HEK293T (cell line): ENCODE results near the gene AURKA.
"Not testable (repeated sequence)": the region's sequence is repeated elsewhere in the genome, so short reads cannot be mapped to it uniquely, and the experiment has no call there.

Experiments
- CTCF ChIA-PET: fragments of 350-600 bp; formaldehyde crosslinking; extraction: SDS; loops from one replicate; lab custom pipeline; 2021; ENCODE audit warnings: antibody characterized with exemption, inconsistent platforms; lab: Yijun Ruan, JAX
- POLR2A ChIA-PET: fragments of 350-600 bp; formaldehyde crosslinking; extraction: SDS; loops from one replicate; lab custom pipeline; 2020; ENCODE audit warnings: antibody characterized with exemption, inconsistent platforms; lab: Yijun Ruan, JAX
- DNase-seq: peaks from one replicate; pipeline ENCODE4 v3.0.0; 2012; ENCODE audit warnings: mixed read lengths; ENCODE audit errors: extremely low spot score
- ARNT ChIP-seq: fragments of 450-650 bp; IDR thresholded peaks from 2 replicates; pipeline ENCODE4 v1.6.1; 2017; ENCODE audit warnings: mild to moderate bottlenecking
- BHLHE40 ChIP-seq: fragments of 450-650 bp; IDR thresholded peaks from 2 replicates; pipeline ENCODE4 v1.6.1; 2016; ENCODE audit warnings: mild to moderate bottlenecking, moderate library complexity, borderline replicate concordance
- CTBP1 ChIP-seq: fragments of 450-650 bp; IDR thresholded peaks from 2 replicates; pipeline ENCODE4 v1.6.1; 2016; ENCODE audit warnings: borderline replicate concordance
- ELF4 ChIP-seq: fragments of 450-650 bp; IDR thresholded peaks from 2 replicates; pipeline ENCODE4 v1.6.1; 2017; ENCODE audit warnings: antibody characterized with exemption
- FOXA1 ChIP-seq: fragments of 450-650 bp; IDR thresholded peaks from 2 replicates; pipeline ENCODE4 v1.6.1; 2016; ENCODE audit warnings: mild to moderate bottlenecking
- FOXK2 ChIP-seq: fragments of 450-650 bp; IDR thresholded peaks from 2 replicates; pipeline ENCODE4 v1.6.1; 2016; ENCODE audit warnings: mild to moderate bottlenecking
- FOXM1 ChIP-seq: fragments of 450-650 bp; IDR thresholded peaks from 2 replicates; pipeline ENCODE4 v1.6.1; 2017; ENCODE audit warnings: mild to moderate bottlenecking, borderline replicate concordance
- HDGF ChIP-seq: fragments of 450-650 bp; IDR thresholded peaks from 2 replicates; pipeline ENCODE4 v1.6.1; 2017; ENCODE audit warnings: antibody characterized with exemption, borderline replicate concordance
- L3MBTL2 ChIP-seq: fragments of 450-650 bp; conservative IDR thresholded peaks from 2 replicates; pipeline ENCODE4 v1.6.1; 2016; ENCODE audit warnings: mild to moderate bottlenecking
- LEF1 ChIP-seq: fragments of 450-650 bp; IDR thresholded peaks from 2 replicates; pipeline ENCODE4 v1.6.1; 2017; ENCODE audit warnings: mild to moderate bottlenecking, borderline replicate concordance
- NFRKB ChIP-seq: fragments of 450-650 bp; IDR thresholded peaks from 2 replicates; pipeline ENCODE4 v1.6.1; 2016; ENCODE audit warnings: mild to moderate bottlenecking, moderate library complexity
- SP1 ChIP-seq: fragments of 450-650 bp; IDR thresholded peaks from 2 replicates; pipeline ENCODE4 v1.6.1; 2017
- SUZ12 ChIP-seq: fragments of 450-650 bp; IDR thresholded peaks from 2 replicates; pipeline ENCODE4 v1.6.1; 2016; ENCODE audit warnings: mild to moderate bottlenecking
- TARDBP ChIP-seq: fragments of 450-650 bp; IDR thresholded peaks from 2 replicates; pipeline ENCODE4 v1.6.1; 2016
- ZNF384 ChIP-seq: fragments of 450-650 bp; IDR thresholded peaks from 2 replicates; pipeline ENCODE4 v1.6.1; 2016
- TF ChIP-seq, protein P1 (sequence below): fragments of 450-650 bp; IDR thresholded peaks from 2 replicates; pipeline ENCODE4 v1.6.1; 2016

AURKA gene

DNA sequence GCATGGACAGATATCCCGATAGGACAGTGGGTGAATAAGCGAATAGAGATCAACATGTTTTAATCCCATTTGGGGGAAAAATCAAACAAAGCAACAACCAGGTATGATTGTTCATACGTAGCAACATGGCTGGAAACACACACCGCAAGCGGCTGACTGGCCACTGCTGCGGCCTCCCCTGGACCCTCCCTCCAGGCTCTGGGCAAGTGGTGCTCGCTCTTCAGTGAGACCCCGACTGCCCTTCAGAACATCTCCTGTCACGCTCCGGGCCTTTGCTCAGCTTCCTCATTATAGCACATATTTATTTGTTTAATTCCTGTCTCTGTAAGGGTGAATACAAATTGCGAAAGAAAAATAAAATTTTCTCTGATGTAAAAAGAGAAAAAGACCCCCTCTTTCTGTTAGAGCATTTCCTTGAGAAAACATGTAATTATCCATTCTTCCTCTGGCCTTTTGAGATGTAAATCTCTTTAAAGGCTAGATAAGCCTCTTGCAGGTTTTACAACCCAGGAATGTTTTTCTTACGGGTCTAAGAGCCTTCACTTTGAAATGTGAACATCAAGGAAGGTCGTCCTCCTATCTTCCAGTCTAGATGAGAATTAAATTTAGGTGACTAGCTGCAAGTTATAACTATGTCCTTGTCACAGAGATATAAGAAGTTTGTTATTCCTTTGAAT, 44.2 kb downstream of the AURKA start:
- no peak for DNase-seq
- CTCF ChIA-PET = no interaction called here
- no peak for TF ChIP-seq BHLHE40
- no peak for TF ChIP-seq LEF1
- TF ChIP-seq L3MBTL2 = no peak
- TF ChIP-seq TARDBP = no peak
- no peak for TF ChIP-seq HDGF
- no peak for TF ChIP-seq NFRKB
- TF ChIP-seq FOXM1 = no peak
- no peak for TF ChIP-seq CTBP1
- TF ChIP-seq ELF4 = no peak
- TF ChIP-seq ARNT = no peak
- no peak for TF ChIP-seq FOXK2
- TF ChIP-seq SUZ12 = no peak
- no peak for TF ChIP-seq ZNF384
- TF ChIP-seq FOXA1 = no peak
- TF ChIP-seq, protein P1, sequence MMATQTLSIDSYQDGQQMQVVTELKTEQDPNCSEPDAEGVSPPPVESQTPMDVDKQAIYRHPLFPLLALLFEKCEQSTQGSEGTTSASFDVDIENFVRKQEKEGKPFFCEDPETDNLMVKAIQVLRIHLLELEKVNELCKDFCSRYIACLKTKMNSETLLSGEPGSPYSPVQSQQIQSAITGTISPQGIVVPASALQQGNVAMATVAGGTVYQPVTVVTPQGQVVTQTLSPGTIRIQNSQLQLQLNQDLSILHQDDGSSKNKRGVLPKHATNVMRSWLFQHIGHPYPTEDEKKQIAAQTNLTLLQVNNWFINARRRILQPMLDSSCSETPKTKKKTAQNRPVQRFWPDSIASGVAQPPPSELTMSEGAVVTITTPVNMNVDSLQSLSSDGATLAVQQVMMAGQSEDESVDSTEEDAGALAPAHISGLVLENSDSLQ = no peak
- TF ChIP-seq SP1 = no peak
- POLR2A ChIA-PET = no interaction called here

DNA sequence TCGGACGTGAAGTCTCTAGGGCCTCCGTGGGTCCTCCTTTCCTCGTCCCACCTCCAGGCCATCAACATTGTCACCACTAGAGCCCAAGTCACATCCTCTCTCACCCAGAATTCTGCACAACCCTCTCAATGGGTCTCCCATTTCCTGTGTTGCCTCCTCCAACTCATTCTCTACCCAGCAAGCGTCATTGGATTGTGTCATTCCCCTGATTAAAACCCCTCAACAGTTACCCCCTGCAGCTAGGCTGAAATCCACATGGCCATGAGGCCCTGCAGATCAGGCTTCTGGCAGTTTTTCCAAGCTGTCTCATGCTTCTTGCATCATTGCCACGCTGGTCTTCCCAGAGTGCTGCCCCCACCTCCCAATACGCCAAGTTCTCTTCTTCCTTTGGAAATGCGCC, 46.1 kb downstream of the AURKA start:
- ChIA-PET CTCF (no interaction called here), POLR2A (no interaction called here)
- no peak for TF ChIP-seq NFRKB
- TF ChIP-seq FOXK2 = no peak
- TF ChIP-seq CTBP1 = no peak
- no peak for TF ChIP-seq TARDBP
- no peak for TF ChIP-seq BHLHE40
- no peak for TF ChIP-seq HDGF
- no peak for TF ChIP-seq SUZ12
- no peak for TF ChIP-seq L3MBTL2
- TF ChIP-seq, protein P1 = no peak
- no peak for DNase-seq

DNA sequence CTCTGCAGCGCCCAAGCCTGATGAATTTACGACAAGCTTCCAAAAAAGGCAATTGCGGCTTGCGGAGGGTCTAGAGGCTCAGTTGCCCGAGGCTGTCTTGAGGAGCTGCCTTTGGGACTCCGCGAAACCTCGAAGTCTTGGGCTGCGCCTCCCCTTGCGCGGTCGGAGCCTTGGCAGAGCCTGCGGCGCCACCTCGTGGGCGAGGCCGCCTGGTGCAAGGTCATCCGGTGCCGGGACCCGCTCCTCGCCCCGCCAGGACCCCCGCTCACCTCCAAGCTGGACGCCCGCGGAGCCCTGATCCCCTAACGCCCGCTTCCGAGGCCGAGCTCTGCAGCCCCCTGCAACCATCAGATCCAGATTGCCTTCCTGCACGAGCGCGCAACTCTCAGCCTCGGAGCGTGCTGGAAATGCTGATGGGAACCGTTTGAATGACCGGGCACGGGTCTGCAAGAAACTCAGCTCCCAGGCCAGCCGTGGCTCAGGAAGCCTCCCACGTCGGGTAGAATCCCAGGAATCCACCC, 48.1 kb downstream of the AURKA start:
- CTCF ChIA-PET = interaction anchor here (0.6 to 1.4 kb wide), 3 partner anchors 8 to 717 kb away, joined by 3 to 13 read pairs (median 6); partner anchors contain the start of gene MC3R
- TF ChIP-seq FOXK2 (no peak), SP1 (no peak), L3MBTL2 (no peak), ARNT (no peak), BHLHE40 (no peak), TARDBP (no peak), CTBP1 (no peak), SUZ12 (no peak), NFRKB (no peak), LEF1 (no peak), HDGF (no peak), FOXM1 (no peak)
- TF ChIP-seq, protein P1 = no peak
- POLR2A ChIA-PET = no interaction called here
- DNase-seq = peak; percentile 84

DNA sequence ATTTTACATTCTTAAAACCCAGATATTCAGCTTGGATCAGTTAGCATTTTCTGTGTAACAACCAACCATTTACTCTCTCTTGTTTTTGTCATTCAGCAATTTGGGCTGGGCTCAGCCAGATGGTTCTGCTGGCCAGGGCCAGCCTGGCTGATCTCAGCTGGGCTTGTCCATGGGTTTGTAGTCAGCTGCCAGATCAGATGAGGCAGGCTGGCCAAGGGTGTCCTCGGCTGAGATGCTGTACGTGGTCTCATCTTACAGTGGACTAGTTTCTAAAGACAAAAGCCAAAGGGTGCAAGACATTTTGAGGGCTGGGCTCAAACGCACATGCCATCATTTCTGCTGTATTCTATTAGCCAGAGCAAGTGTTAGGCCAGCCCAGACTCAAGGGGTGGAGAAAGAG, 49.2 kb downstream of the AURKA start:
- no peak for DNase-seq
- POLR2A ChIA-PET = no interaction called here
- TF ChIP-seq SP1 (no peak), HDGF (no peak), ELF4 (no peak), L3MBTL2 (no peak), LEF1 (no peak), SUZ12 (no peak), ARNT (no peak), FOXA1 (no peak), TARDBP (no peak), FOXM1 (no peak)
- CTCF ChIA-PET = interaction anchor here (0.6 kb wide), 1 partner anchor 95 kb away, joined by 3 read pairs; no protein-coding TSS in a partner anchor

DNA sequence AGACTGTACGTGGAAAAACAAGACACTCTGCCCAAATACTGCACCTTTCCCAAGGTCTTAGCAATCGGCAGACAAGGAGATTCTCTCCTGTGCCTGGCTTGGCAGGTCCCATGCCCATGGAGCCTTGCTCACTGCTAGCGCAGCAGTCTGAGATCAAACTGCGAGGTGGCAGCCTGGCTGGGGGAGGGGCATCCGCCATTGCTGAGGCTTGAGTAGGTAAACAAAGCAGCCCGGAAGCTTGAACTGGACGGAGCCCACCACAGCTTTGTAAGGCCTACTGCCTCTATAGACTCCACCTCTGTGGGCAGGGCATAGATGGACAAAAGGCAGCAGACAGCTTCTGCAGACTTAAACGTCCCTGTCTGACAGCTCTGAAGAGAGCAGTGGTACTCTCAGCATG, 55.3 kb downstream of the AURKA start:
- DNase-seq, POLR2A ChIA-PET: not testable (repeated sequence)

DNA sequence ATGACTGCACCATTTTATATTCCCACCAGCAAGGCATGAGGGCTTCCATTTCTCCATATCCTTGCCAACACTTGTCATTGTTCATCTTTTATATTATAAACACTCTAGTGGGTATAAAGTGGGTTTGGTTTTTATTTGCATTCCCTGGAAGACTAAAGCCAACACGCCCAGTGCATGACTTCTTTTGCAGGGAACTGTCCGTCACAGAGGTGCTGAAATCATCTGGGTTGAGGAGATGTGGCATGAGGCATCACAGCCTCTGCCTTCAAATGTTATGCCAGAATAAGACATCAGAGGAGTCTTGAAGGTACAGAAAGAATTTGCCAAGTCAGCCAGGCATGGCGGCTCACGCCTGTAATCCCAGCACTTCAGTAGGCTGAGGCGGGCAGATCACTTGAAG, 63.2 kb downstream of the AURKA start:
- no peak for DNase-seq
- ChIA-PET POLR2A (no interaction called here), CTCF (no interaction called here)
- TF ChIP-seq BHLHE40 (no peak), ARNT (no peak), FOXK2 (no peak)

More for the DNA sequence above, 55.3 kb downstream of the AURKA start:
- CTCF ChIA-PET = not testable (repeated sequence)

DNA sequence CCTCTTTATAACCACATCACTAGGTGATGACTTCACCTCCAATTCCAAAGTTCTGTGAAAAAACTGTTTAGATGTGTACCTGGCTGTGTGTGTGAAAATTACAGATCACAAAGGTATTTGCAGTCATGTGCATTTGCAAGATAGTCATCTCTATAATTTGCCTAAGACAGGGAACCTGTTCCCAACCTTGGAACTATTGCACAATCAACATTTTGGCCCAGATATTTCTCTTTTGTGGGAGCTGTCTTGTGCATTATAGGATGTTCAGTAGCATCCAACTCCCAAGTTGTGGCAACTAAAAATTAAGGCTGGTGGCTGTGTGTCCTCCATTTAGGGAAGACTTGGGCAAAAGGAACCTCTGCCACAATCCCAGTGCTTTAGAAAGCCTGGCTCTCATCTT, 67.2 kb downstream of the AURKA start:
- no peak for TF ChIP-seq FOXK2
- TF ChIP-seq TARDBP = no peak
- no peak for TF ChIP-seq CTBP1
- no peak for TF ChIP-seq ELF4
- TF ChIP-seq SP1 = no peak
- TF ChIP-seq, protein P1 = no peak
- no peak for TF ChIP-seq NFRKB
- TF ChIP-seq FOXM1 = no peak
- no peak for TF ChIP-seq L3MBTL2
- no peak for TF ChIP-seq FOXA1
- TF ChIP-seq BHLHE40 = no peak
- TF ChIP-seq LEF1 = no peak
- no peak for TF ChIP-seq SUZ12
- no peak for TF ChIP-seq ZNF384
- TF ChIP-seq HDGF = no peak
- no peak for TF ChIP-seq ARNT
- POLR2A ChIA-PET = no interaction called here
- CTCF ChIA-PET = no interaction called here
- no peak for DNase-seq
